ENCODE data around the gene GANC.

- TF ChIP-seq MAX (IDR thresholded peaks at IDR 0.05; ENCODE audit: low read depth, low read length) (no peak), CTCF (IDR thresholded peaks at IDR 0.05; ENCODE audit: low read depth, low read length) (peak; percentile 91), POLR2A (IDR thresholded peaks at IDR 0.05; ENCODE audit: extremely low read depth, insufficient read length) (no peak), MYC (IDR thresholded peaks at IDR 0.05; ENCODE audit: low read depth, low read length) (no peak)
Observed at GRCh38 chr15:42385206-42385979, 112.4 kb downstream of the GANC start.
